B cell (primary cell): ENCODE data around the gene LRRC3. TPM values are rescaled to one million over a fixed set of nuclear protein-coding genes. Genes with fewer than 3 reads are reported as not detected.

Experiments used
- ATAC-seq: fragments of 200-7000 bp; cut with Tn5 transposase; one replicate; pipeline ENCODE4 v1.10.0; 2021; ENCODE audit warnings: low read depth, mild to moderate bottlenecking, moderate number of reproducible peaks, moderate library complexity
- CTCF ChIA-PET: fragments of 350-600 bp; sonication (Branson Sonifier 250); formaldehyde crosslinking; loops from one replicate; lab custom pipeline; 2021; ENCODE audit warnings: antibody characterized with exemption, inconsistent platforms; lab: Charles Lee
- POLR2A ChIA-PET: fragments of 350-600 bp; sonication (Branson Sonifier 250); formaldehyde crosslinking; loops from one replicate; lab custom pipeline; 2021; ENCODE audit warnings: antibody characterized with exemption; lab: Charles Lee
- DNase-seq: peaks from one replicate; pipeline ENCODE4 v3.0.0; 2013
- H2AFZ ChIP-seq: 2 replicates; pipeline ENCODE4 v1.6.1; 2012; ENCODE audit warnings: mild to moderate bottlenecking, low read depth, low read length; ENCODE audit not compliant: insufficient read depth, poor library complexity, severe bottlenecking
- H3K27ac ChIP-seq, 2 donors: 1 replicate in 1 of 2; 2 replicates in 1 of 2; pipeline ENCODE4 v1.5.1; 2012 to 2013; ENCODE audit warnings: low read length in 2 of 2, mild to moderate bottlenecking in 2 of 2, moderate library complexity in 1 of 2
- H3K27me3 ChIP-seq, 4 experiments: fragments of 200-600 bp in 1 of 4; sonication (generic) in 1 of 4; replicated peaks in 1 of 4; 1 replicate in 2 of 4; 2 replicates in 2 of 4; pipeline versions ENCODE4 v1.6.1 to v1.7.0; 2013 to 2016; ENCODE audit warnings: low read length in 3 of 4, mild to moderate bottlenecking in 2 of 4, mixed read lengths in 1 of 4, moderate library complexity in 1 of 4; ENCODE audit not compliant: insufficient read depth in 4 of 4, control insufficient read depth in 3 of 4; ENCODE audit errors: control extremely low read depth in 1 of 4
- H3K36me3 ChIP-seq, 2 experiments: replicated peaks in 1 of 2; 1 replicate in 1 of 2; 2 replicates in 1 of 2; pipeline versions ENCODE4 v1.6.1 to v1.7.1; 2013; ENCODE audit warnings: low read length in 1 of 2; ENCODE audit not compliant: insufficient read depth in 2 of 2, control insufficient read depth in 1 of 2; ENCODE audit errors: control extremely low read depth in 1 of 2, extremely low read depth in 1 of 2
- H3K4me1 ChIP-seq, 2 donors: fragments of 200-600 bp in 1 of 2; sonication (generic) in 1 of 2; 1 replicate in 1 of 2; 2 replicates in 1 of 2; pipeline versions ENCODE4 v1.5.1 to v1.6.1; 2013 to 2017; ENCODE audit warnings: low read length in 2 of 2; ENCODE audit not compliant: control insufficient read depth in 2 of 2, insufficient read depth in 2 of 2
- H3K4me2 ChIP-seq: replicated peaks from 2 replicates; pipeline ENCODE3; 2012; ENCODE audit warnings: mild to moderate bottlenecking, low read depth, low read length; ENCODE audit not compliant: poor library complexity, severe bottlenecking
- H3K4me3 ChIP-seq, 5 experiments: fragments of 200-600 bp in 1 of 5; sonication (generic) in 1 of 5; 1 replicate in 3 of 5; 2 replicates in 2 of 5; pipeline versions ENCODE4 v1.5.1 to v1.7.0; 2011 to 2016; ENCODE audit warnings: low read length in 4 of 5, mild to moderate bottlenecking in 4 of 5, low read depth in 2 of 5, control low read depth in 1 of 5, moderate library complexity in 1 of 5; ENCODE audit not compliant: insufficient read depth in 1 of 5; ENCODE audit errors: control extremely low read depth in 1 of 5, extremely low read depth in 1 of 5
- H3K79me2 ChIP-seq: fragments of 200-600 bp; sonication (generic); one replicate; pipeline ENCODE4 v1.6.0; 2016; ENCODE audit warnings: low read length; ENCODE audit not compliant: control insufficient read depth, insufficient read depth
- H3K9ac ChIP-seq: fragments of 200-600 bp; sonication (generic); 2 replicates; pipeline ENCODE4 v1.6.1; 2017; ENCODE audit warnings: mild to moderate bottlenecking, low read length, moderate library complexity
- H3K9me3 ChIP-seq, 3 donors: one replicate each; pipeline versions ENCODE4 v1.6.1 to v1.7.1; 2013; ENCODE audit warnings: low read length in 2 of 3; ENCODE audit not compliant: control insufficient read depth in 2 of 3, insufficient read depth in 1 of 3; ENCODE audit errors: control extremely low read depth in 1 of 3
- H4K20me1 ChIP-seq: 2 replicates; pipeline ENCODE4 v1.6.0; 2012; ENCODE audit warnings: mild to moderate bottlenecking, low read length; ENCODE audit not compliant: insufficient read depth, control insufficient read depth, poor library complexity, severe bottlenecking
- H3K27ac Mint-ChIP-seq: one replicate; pipeline ENCODE4 v1.8.0; 2021; ENCODE audit warnings: mixed read lengths
- H3K27me3 Mint-ChIP-seq: one replicate; pipeline ENCODE4 v1.8.0; 2021; ENCODE audit warnings: mixed read lengths
- H3K4me1 Mint-ChIP-seq: one replicate; pipeline ENCODE4 v1.8.0; 2021; ENCODE audit warnings: mixed read lengths
- H3K4me3 Mint-ChIP-seq: one replicate; pipeline ENCODE4 v1.8.0; 2021; ENCODE audit warnings: mixed read lengths
- H3K9me3 Mint-ChIP-seq: one replicate; pipeline ENCODE4 v1.8.0; 2022; ENCODE audit warnings: mixed read lengths; ENCODE audit not compliant: insufficient read depth
- EZH2 ChIP-seq: IDR thresholded peaks from 2 replicates; pipeline ENCODE4 v1.6.1; 2012; ENCODE audit warnings: borderline replicate concordance, low read depth, mild to moderate bottlenecking, moderate library complexity, low read length; ENCODE audit not compliant: insufficient read depth, poor library complexity, severe bottlenecking
- WGBS: methylation state at CpG from one replicate; pipeline ENCODE4 v1.1.5; 2013; ENCODE audit warnings: missing lambda C conversion rate; ENCODE audit not compliant: insufficient coverage; 5-methylcytosine and 5-hydroxymethylcytosine counted together
- intact Hi-C: fragments of 100-400 bp; cut with micrococcal nuclease; formaldehyde crosslinking; loops from one replicate; pipeline ENCODE4 v1.10.0; 2022
- polyA plus RNA-seq: library from polyadenylated mRNA; depleted of rRNA; stranded (reverse); fragments of >200 nt; gene quantifications from 2 replicates; pipeline ENCODE4 v1.2.3, GENCODE V29; 2012
- total RNA-seq, 2 donors: library from RNA; stranded (reverse); fragments of 120-200 nt in 1 of 2; gene quantifications; 1 replicate in 1 of 2; 2 replicates in 1 of 2; pipeline versions ENCODE4 v1.2.3 to v1.2.4, GENCODE V29; 2013 to 2022
- TF ChIP-seq, protein P1 (sequence below): fragments of 200-600 bp; IDR thresholded peaks from one replicate; pipeline ENCODE4 v1.8.0; 2022; ENCODE audit warnings: antibody characterized with exemption, mild to moderate bottlenecking

The LRRC3 gene
- total and polyA plus RNA-seq, 2 donors (not counting 1 experiment from before 2014, with no cell fraction given): 0.46 to 3.3 TPM

DNA sequence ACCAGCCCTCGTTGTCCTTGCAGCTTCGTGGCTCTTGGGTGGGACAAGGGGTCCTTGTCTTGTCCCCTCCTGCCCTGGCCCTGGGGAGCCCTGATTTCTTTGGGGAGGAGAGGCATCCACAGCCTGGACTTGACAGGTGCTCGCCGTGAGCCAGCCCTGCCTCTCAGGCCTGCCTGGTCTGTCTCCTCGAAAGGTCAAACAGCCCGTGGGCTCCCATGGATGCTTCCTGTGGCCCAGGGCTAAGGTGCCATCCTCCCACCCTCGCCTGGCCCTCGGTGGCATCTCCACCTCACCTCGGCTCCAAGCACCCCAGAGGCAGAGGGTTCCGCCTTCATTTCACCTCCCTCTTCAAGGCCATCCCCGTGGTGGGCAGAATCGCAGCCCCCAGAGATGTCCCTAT is 9.0 kb downstream of the LRRC3 start:
- Histone ChIP-seq H3K36me3 (no peaks in the 10 kb centered on the region), H3K79me2 (no peaks in the 10 kb centered on the region), H3K9me3 (no peaks in the 10 kb centered on the region), H3K27me3 (no peaks in the 10 kb centered on the region), H3K4me2 (no peak overlapping the region), H3K27ac (no peak overlapping the region), H3K4me3 (no peak overlapping the region), H3K9ac (no peak overlapping the region), H2AFZ (no peak overlapping the region), H3K4me1 (no peaks in the 10 kb centered on the region), H4K20me1 (no peaks in the 10 kb centered on the region)
- Mint-ChIP-seq H3K4me1 (no peaks in the 10 kb centered on the region), H3K27ac (no peak overlapping the region), H3K27me3 (no peaks in the 10 kb centered on the region), H3K9me3 (no peaks in the 10 kb centered on the region), H3K4me3 (no peak overlapping the region)
- ATAC-seq (no peak), DNase-seq (no peak)
- intact Hi-C loops: no loop called here
- POLR2A ChIA-PET: no interaction called here
- WGBS: 86% methylated on average over 9 of the region's 12 CpGs
- CTCF ChIA-PET: no interaction called here
- TF ChIP-seq EZH2: no peak
- TF ChIP-seq, protein P1, sequence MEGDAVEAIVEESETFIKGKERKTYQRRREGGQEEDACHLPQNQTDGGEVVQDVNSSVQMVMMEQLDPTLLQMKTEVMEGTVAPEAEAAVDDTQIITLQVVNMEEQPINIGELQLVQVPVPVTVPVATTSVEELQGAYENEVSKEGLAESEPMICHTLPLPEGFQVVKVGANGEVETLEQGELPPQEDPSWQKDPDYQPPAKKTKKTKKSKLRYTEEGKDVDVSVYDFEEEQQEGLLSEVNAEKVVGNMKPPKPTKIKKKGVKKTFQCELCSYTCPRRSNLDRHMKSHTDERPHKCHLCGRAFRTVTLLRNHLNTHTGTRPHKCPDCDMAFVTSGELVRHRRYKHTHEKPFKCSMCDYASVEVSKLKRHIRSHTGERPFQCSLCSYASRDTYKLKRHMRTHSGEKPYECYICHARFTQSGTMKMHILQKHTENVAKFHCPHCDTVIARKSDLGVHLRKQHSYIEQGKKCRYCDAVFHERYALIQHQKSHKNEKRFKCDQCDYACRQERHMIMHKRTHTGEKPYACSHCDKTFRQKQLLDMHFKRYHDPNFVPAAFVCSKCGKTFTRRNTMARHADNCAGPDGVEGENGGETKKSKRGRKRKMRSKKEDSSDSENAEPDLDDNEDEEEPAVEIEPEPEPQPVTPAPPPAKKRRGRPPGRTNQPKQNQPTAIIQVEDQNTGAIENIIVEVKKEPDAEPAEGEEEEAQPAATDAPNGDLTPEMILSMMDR: no peak

DNA sequence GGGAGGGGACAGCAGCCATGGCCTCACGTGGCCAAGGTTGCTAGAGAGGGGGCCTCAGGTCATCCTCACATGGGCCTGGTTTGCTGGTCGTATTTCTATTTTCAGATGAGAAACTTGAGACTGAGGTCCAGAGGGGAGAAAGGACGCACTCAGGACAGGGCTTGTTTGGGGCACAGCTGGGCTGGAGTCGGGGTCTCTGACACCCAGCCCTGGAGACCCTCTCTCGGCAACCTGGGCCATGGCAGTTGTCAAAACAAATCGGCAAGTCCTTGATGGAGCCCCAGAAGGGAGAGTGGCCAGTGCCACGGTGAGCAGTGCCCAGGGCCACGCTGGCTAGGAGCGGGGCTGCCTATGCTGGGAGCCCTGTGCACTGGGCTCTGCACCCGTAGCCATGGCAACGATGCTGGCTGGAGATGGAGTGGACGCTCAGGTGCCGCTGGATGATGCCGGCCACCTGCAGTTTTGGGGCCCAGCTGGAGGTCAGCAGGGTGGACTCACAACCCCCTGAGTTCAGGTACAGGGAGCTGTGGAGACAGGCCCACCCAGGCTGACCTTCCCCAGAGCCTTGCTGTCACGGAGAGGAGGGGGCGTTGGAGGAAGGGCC is 11.1 kb downstream of the LRRC3 start:
- intact Hi-C loops: no loop called here
- TF ChIP-seq, protein P1: no peak
- no peak for TF ChIP-seq EZH2
- Histone ChIP-seq H3K9me3 (no peaks in the 10 kb centered on the region), H4K20me1 (no peaks in the 10 kb centered on the region), H3K4me2 (no peak overlapping the region), H3K36me3 (no peaks in the 10 kb centered on the region), H3K4me1 (no peaks in the 10 kb centered on the region), H3K27me3 (no peaks in the 10 kb centered on the region), H2AFZ (no peak overlapping the region), H3K4me3 (no peak overlapping the region), H3K9ac (no peak overlapping the region), H3K79me2 (no peaks in the 10 kb centered on the region), H3K27ac (no peak overlapping the region)
- no peak for DNase-seq
- H3K4me1 Mint-ChIP-seq: no peaks in the 10 kb centered on the region
- no peak for ATAC-seq
- CTCF ChIA-PET: no interaction called here
- no peak overlapping the region for H3K27ac Mint-ChIP-seq
- H3K4me3 Mint-ChIP-seq: no peak overlapping the region
- WGBS: 94% methylated on average over 16 of the region's 16 CpGs
- no peaks in the 10 kb centered on the region for H3K27me3 Mint-ChIP-seq
- POLR2A ChIA-PET: no interaction called here
- H3K9me3 Mint-ChIP-seq: no peaks in the 10 kb centered on the region
